Measurements from ENCODE around the gene ZNF385D. TPM values are rescaled to one million over a fixed set of nuclear protein-coding genes. Genes with fewer than 3 reads are reported as not detected.
"Not testable (repeated sequence)": the region's sequence is repeated elsewhere in the genome, so short reads cannot be mapped to it uniquely, and the experiment has no call there.

The ZNF385D gene
- polyA plus RNA-seq, 3 donors: 8.2 to 21.6 (median 17.4) TPM

- no peak for DNase-seq (ENCODE audit: extremely low read depth in 1 of 11, low read depth in 9 of 11, low spot score in 4 of 11)
Observed at GRCh38 chr3:21433751-21434150, 317.3 kb downstream of the ZNF385D start.

DNA sequence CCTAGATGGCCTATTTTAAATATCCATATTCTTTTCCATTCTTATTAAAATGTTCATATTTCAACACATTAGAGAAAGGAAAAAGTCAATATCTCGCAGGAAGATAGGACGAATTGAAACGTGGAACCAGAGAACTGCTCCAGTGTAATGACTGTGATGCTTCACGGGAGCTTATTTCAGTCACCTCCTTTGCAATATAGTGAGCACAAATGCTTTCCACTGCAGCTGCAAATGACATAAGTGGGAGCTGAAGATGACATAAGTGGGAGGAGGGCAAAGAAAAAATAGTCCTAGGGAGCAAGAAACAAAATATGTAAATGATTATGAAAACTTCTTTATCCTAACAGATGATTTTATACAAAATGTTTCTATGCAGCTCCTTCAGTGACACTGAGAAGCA lies 324.1 kb downstream of the ZNF385D start:
- no peak for DNase-seq (ENCODE audit: extremely low read depth in 1 of 11, low read depth in 9 of 11, low spot score in 4 of 11)

DNA sequence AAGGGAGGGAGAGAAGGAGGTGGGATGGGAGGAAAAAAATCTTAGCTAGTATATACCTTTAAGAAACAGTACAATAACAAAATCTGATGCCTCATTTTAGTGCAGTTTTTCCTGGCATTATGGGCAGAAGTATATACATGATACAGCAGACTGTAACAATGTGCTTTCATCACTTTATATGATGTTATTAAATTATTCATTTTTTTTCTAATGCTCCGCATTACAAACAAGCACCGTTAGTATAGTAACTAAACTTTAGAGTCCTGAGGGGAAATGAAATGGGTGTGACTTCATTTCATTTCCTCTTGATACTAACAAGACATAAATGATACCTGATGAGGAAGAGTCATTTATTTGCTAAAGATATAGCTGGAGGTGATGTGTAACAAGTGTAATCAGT lies 325.3 kb downstream of the ZNF385D start:
- DNase-seq (ENCODE audit: extremely low read depth in 1 of 11, low read depth in 9 of 11, low spot score in 4 of 11): no peak

- no peak for DNase-seq (ENCODE audit: extremely low read depth in 1 of 11, low read depth in 9 of 11, low spot score in 4 of 11)
Observed at GRCh38 chr3:21421096-21421495, 329.9 kb downstream of the ZNF385D start.

- DNase-seq (ENCODE audit: extremely low read depth in 1 of 11, low read depth in 9 of 11, low spot score in 4 of 11): no peak
Observed at GRCh38 chr3:21417991-21418390, 333.0 kb downstream of the ZNF385D start.

- DNase-seq (ENCODE audit: extremely low read depth in 1 of 11, low read depth in 9 of 11, low spot score in 4 of 11): no peak
Observed at GRCh38 chr3:21414506-21414905, 336.5 kb downstream of the ZNF385D start.

- no peak for DNase-seq (ENCODE audit: extremely low read depth in 1 of 11, low read depth in 9 of 11, low spot score in 4 of 11)
Observed at GRCh38 chr3:21411058-21411457, 340.0 kb downstream of the ZNF385D start.

- no peak for DNase-seq (ENCODE audit: extremely low read depth in 1 of 11, low read depth in 9 of 11, low spot score in 4 of 11)
Observed at GRCh38 chr3:21409401-21409800, 341.6 kb downstream of the ZNF385D start.

DNA sequence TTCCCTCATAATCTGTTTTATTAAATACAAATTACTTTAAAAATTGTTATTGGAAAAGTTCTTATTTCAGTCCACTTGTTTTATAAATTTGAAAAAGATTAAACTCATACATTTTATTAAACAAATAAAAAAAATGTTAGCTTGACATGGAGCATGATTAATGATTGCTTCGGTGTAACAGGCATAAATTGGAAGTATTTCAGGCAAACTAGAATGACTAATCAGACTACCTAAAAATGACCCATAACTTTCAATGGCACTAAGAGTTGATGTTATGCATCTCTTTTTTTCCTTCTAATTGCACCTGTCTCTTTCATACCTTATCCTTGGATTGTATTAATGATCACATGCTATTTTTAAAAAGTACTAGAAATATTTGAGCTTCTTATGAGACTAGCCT lies 343.3 kb downstream of the ZNF385D start:
- no peak for DNase-seq (ENCODE audit: extremely low read depth in 1 of 11, low read depth in 9 of 11, low spot score in 4 of 11)

DNA sequence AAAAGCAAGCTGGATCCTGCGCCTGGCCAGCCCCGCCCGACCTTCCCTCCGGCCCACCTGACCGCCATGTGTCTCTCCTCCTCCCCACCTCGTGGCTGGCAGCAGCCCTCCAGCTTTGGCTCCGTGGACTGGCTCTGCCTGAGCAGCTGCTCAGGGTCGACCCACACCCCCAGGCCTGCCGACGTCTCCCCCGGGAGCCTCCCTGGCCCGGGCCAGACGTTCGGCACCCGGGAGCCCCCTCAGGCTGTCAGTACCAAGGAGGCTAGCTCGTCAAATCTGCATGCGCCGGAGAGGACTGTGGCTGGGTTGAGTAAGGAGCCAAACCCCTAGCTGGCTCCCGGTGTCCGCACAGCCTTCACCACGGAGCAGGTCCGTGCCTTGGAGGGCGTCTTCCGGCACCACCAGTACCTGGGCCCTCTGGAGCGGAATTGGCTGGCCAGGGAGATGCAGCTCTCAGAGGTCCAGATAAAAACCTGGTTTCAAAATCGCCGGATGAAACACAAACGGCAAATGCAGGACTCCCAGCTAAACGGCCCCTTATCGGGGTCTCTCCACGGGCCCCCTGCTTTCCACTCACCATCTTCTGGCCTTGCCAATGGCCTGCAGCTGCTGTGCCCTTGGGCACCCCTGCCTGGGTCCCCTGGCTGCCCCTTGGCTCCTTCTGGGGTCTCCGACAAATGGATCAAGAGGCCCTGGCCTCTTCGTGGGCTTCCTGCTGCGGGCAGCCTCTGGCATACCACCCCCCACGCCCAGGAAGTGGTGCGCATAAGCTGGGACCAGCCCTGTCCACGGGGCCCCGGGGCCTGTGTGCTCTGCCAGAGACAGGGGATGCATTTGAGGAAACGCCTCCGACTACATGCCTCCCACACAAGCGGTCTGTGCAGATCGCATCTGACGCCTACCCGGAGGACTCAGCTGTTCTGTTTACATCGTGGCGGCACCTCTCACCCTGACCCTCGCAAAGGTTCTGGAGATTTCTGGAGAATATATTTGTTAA lies 345.0 kb downstream of the ZNF385D start:
- no peak for DNase-seq (ENCODE audit: extremely low read depth in 1 of 11, low read depth in 9 of 11, low spot score in 4 of 11)

GRCh38 chr3:21398461-21398860 lies 352.5 kb downstream of the ZNF385D start:
- no peak for DNase-seq (ENCODE audit: extremely low read depth in 1 of 11, low read depth in 9 of 11, low spot score in 4 of 11)

DNA sequence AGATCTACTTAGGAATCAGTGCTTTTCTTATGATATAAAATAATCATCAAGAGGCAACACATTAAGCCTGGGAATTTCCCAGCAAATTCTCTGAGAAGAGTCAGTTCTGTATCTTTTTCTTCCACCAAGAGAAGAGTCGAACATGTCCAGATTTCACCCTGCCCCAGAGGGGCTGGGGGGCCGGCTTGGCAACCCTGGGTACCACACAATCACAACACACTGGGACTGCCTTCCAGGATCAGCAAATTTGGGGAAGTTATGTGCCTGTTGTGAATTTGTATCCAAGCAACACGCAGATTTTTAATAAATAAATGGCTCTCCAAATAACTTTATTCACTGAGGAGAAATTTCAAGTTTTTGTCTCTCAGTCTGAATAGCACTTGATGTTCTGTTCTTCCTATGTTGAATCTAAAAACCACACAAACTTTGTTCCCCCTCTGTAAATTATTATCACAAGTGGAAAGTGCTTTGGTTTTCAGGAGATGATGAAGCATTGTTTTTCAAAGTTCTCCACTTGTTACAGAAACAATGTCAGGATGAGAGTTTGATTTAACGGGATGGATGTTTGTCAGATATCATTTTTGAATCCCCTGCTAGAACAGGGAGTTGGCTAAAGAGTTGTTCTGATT lies 357.2 kb downstream of the ZNF385D start:
- no peak for DNase-seq (ENCODE audit: extremely low read depth in 1 of 11, low read depth in 9 of 11, low spot score in 4 of 11)

GRCh38 chr3:21392526-21392925 lies 358.5 kb downstream of the ZNF385D start:
- DNase-seq (ENCODE audit: extremely low read depth in 1 of 11, low read depth in 9 of 11, low spot score in 4 of 11): no peak

- DNase-seq (ENCODE audit: extremely low read depth in 1 of 11, low read depth in 9 of 11, low spot score in 4 of 11): no peak
Observed at GRCh38 chr3:21390856-21391255, 360.2 kb downstream of the ZNF385D start.

DNA sequence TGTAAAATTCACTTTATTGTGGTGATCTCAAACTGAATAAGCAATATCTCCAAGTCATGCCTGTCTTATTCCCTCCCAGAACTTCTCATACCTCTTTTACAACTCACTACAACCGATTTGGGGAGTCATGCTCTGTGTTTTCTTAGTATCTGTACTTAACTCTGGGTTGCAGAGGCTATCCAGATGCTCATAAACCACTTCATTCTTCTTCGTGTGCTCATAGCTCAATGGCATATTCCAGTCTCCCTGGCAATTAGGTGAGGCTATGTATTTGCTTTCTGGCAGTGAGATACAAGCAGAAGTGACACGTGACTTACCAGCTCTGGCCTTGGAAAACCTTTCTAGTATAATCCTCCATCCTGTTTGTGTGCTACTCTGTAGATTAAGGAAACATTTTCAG lies 360.9 kb downstream of the ZNF385D start:
- no peak for DNase-seq (ENCODE audit: extremely low read depth in 1 of 11, low read depth in 9 of 11, low spot score in 4 of 11)

- not testable (repeated sequence) for DNase-seq (ENCODE audit: extremely low read depth in 1 of 11, low read depth in 9 of 11, low spot score in 4 of 11)
Observed at GRCh38 chr3:21387142-21387826, 363.7 kb downstream of the ZNF385D start.

DNA sequence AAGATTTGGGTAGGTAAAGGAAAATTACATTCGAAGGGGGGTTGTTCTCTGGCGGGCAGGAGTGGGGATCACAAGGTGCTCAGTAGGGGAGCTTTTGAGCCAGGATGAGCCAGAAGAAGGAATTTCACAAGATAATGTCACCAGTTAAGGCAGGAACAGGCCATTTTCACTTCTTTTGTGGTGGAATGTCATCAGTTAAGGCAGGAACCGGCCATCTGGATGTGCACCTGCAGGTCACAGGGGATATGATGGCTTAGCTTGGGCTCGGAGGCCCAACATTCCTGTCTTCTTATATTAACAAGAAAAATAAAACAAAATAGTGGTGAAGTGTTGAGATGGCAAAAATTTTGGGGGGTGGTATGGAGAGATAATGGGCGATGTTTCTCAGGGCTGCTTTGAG lies 373.0 kb downstream of the ZNF385D start:
- not testable (repeated sequence) for DNase-seq (ENCODE audit: extremely low read depth in 1 of 11, low read depth in 9 of 11, low spot score in 4 of 11)

DNA sequence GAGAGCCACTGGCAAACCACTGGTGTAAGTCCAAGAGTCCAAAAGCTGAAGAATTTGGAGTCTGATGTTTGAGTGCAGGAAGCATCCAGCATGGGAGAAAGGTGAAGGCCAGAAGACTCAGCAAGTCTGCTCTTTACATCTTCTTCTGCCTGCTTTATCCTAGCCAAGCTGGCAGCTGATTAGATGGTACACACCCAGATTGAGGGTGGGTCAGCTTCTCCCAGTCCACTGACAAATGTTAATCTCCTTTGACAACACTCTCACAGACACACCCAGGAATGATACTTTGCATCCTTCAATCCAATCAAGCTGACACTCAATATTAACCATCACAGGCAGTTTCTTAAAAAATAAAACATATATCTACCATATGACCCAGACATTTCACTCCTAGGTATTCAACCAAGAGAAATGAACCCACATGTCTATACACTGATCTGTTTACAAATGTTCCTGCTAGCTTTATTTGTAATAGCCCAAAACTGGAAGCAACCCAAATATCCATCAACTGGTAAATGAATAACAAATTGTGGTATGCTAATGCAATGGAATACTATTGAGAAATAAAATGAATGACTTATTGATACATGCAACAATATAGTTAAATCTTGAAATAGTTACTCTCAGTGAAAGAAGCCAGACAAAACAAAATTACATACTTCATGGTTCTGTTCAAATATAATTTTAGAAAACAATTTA lies 373.8 kb downstream of the ZNF385D start:
- DNase-seq (ENCODE audit: extremely low read depth in 1 of 11, low read depth in 9 of 11, low spot score in 4 of 11): no peak

DNA sequence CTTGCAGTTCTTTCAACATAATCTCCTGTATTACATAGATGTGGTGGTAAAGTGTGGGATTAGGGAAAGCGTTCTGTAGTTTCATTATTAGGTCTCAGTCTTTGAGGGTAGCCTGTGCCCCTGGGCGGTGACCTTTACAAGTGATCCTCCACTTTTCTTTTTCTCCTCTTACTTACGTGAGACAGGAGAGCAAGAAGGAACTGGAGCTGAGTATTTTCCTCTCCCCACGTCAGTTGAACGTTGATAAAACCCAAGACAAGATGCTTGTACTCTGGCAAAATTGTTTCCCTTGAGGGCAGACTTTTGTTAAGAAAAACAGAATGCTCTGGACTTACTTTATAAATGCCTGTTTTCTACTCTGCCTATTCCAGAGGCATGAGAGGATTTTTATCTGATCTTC lies 378.7 kb downstream of the ZNF385D start:
- no peak for DNase-seq (ENCODE audit: extremely low read depth in 1 of 11, low read depth in 9 of 11, low spot score in 4 of 11)
